Activated naive CD4-positive, alpha-beta T cell treated with anti-CD3 and anti-CD28 coated beads for 36 hours (primary cell): Measurements from ENCODE around the gene SH3D19. TPM values are rescaled to one million over a fixed set of nuclear protein-coding genes. Genes with fewer than 3 reads are reported as not detected.

Experiments
- CTCF ChIA-PET: fragments of 350-600 bp; sonication (Branson Sonifier 250); formaldehyde crosslinking; loops from one replicate; lab custom pipeline; 2021; ENCODE audit warnings: antibody characterized with exemption; lab: Charles Lee
- DNase-seq: peaks from one replicate; pipeline ENCODE4 v3.0.0-alpha.2; 2020
- H3K27ac Mint-ChIP-seq: one replicate; pipeline ENCODE4 v1.8.0; 2021; ENCODE audit warnings: mild to moderate bottlenecking, mixed read lengths
- H3K27me3 Mint-ChIP-seq: one replicate; pipeline ENCODE4 v1.8.0; 2021; ENCODE audit warnings: low read depth, mixed read lengths
- H3K36me3 Mint-ChIP-seq: one replicate; pipeline ENCODE4 v1.8.0; 2021; ENCODE audit warnings: low read depth, mixed read lengths
- H3K4me1 Mint-ChIP-seq: one replicate; pipeline ENCODE4 v1.8.0; 2021; ENCODE audit warnings: low read depth, mixed read lengths
- H3K4me3 Mint-ChIP-seq: one replicate; pipeline ENCODE4 v1.8.0; 2021; ENCODE audit warnings: mild to moderate bottlenecking, moderate library complexity, mixed read lengths
- H3K9me3 Mint-ChIP-seq: one replicate; pipeline ENCODE4 v1.8.0; 2021; ENCODE audit warnings: mixed read lengths
- intact Hi-C: fragments of 100-400 bp; cut with micrococcal nuclease; formaldehyde crosslinking; loops from one replicate; pipeline ENCODE4 v1.15.1; 2023
- total RNA-seq, 2 experiments: library from RNA; stranded (reverse); gene quantifications; one replicate each; pipeline ENCODE4 v1.2.3, GENCODE V29; 2021

Gene SH3D19
- total RNA-seq, 2 experiments from 2014 or later, result not detected

DNA sequence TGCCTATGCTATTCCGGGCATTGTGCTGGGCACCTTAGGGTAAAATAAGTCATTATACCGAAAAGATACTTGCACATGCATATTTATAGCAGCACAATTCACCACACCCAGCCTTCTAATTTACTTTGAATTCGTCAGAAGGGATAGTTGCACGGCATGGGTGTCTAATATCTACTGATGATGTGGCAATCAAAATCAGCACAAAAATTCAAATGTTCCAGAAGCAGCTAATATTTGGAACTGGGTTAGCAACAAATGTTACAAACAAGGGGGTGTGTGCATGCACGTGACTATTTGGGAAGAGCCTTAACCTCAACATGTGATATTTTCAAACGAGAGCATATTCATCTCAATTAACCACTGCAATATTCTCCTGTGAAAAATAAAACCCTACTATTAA is 128.2 kb downstream of the SH3D19 start:
- Mint-ChIP-seq H3K9me3 (no peaks in the 10 kb centered on the region), H3K4me3 (no peak overlapping the region), H3K27ac (no peak overlapping the region), H3K4me1 (no peaks in the 10 kb centered on the region), H3K27me3 (peaks cover 2% of the 10 kb centered on the region), H3K36me3 (no peaks in the 10 kb centered on the region)
- intact Hi-C loops, result no loop called here
- CTCF ChIA-PET, result no interaction called here
- no peak for DNase-seq

DNA sequence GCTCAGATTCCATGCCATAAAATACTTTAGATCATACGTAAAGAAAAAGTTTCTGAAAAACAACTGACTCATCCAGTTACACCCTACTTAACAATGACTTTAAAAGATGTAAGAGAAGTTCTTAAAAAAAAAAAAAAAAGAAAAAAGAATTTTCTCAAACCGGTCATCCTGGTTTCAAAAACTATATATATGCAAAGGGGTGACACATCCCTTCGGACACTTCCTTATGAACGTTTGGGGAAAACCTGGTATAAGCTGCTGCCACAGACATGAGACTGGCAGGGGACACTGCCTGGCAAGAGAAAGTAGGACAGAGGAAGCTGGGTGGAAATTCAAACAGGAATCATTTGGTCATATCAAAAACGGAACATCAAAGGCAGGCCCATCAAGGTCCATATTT is 129.6 kb downstream of the SH3D19 start:
- CTCF ChIA-PET, result interaction anchor here (0.6 kb wide), 1 partner anchor 38 kb away, joined by 3 read pairs; no protein-coding TSS in a partner anchor
- Mint-ChIP-seq H3K4me3 (no peak overlapping the region), H3K4me1 (no peaks in the 10 kb centered on the region), H3K9me3 (no peaks in the 10 kb centered on the region), H3K27ac (no peak overlapping the region), H3K27me3 (peaks cover 2% of the 10 kb centered on the region), H3K36me3 (no peaks in the 10 kb centered on the region)
- intact Hi-C loops, result no loop called here
- DNase-seq, result peak; percentile 4

DNA sequence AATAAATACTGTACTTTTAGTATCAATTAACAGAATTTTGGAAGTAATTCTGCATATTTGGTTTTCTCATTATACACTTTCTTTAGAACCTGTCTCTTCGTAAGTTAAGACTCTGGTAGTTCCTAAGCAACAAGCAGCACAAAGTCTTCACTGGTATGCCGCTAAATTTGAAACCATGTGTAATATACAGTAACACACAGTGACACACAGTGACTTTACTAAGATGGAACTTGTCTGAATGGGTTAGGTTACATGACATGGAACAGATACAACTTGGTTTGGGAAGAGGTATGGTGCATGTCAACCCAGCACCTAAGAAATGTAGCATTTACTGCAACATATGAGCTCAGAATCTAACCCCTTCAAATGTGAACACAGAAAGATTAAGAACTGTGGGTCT is 132.0 kb downstream of the SH3D19 start:
- peaks cover 2% of the 10 kb centered on the region for H3K27me3 Mint-ChIP-seq

DNA sequence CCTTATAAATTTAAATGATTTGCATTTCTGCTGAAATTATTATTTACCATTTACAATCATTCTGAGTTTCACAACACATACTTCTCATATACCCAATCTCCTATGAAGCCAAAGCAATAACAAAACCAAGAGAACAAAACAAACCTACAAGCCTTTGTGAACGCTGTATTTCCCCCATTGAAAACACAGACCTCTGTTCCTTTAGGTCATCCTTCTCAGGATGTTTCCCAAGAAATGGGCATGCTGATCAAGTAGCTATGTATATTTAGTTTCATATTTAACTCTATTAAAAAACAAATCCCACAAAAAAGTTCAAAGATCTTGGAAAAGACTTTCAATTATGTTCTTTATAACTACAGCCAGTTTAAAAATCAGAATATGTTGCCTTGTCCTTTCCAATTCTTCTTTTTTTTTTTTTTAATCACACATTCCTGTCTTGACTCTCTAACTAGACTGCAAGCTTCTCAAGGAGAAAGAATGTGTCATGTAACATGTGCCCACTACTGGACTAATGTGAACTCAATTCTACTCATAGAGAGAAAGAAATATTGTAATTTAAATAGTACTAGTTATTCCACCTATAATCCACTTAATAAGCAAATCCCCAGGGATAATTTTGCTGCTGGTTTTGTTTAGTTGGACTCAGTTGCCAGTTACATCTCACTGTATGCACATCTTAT is 132.7 kb downstream of the SH3D19 start:
- intact Hi-C loops, result no loop called here
- no peaks in the 10 kb centered on the region for H3K36me3 Mint-ChIP-seq
- CTCF ChIA-PET, result no interaction called here
- H3K9me3 Mint-ChIP-seq, result no peaks in the 10 kb centered on the region
- H3K27ac Mint-ChIP-seq, result no peak overlapping the region
- DNase-seq, result no peak
- H3K27me3 Mint-ChIP-seq, result peaks cover 4% of the 10 kb centered on the region
- H3K4me3 Mint-ChIP-seq, result no peak overlapping the region
- no peaks in the 10 kb centered on the region for H3K4me1 Mint-ChIP-seq

More for the DNA sequence above, 132.0 kb downstream of the SH3D19 start:
- Mint-ChIP-seq H3K27ac (no peak overlapping the region), H3K36me3 (no peaks in the 10 kb centered on the region), H3K4me3 (no peak overlapping the region), H3K9me3 (no peaks in the 10 kb centered on the region), H3K4me1 (no peaks in the 10 kb centered on the region)
- intact Hi-C loops, result no loop called here
- DNase-seq, result no peak
- CTCF ChIA-PET, result no interaction called here

DNA sequence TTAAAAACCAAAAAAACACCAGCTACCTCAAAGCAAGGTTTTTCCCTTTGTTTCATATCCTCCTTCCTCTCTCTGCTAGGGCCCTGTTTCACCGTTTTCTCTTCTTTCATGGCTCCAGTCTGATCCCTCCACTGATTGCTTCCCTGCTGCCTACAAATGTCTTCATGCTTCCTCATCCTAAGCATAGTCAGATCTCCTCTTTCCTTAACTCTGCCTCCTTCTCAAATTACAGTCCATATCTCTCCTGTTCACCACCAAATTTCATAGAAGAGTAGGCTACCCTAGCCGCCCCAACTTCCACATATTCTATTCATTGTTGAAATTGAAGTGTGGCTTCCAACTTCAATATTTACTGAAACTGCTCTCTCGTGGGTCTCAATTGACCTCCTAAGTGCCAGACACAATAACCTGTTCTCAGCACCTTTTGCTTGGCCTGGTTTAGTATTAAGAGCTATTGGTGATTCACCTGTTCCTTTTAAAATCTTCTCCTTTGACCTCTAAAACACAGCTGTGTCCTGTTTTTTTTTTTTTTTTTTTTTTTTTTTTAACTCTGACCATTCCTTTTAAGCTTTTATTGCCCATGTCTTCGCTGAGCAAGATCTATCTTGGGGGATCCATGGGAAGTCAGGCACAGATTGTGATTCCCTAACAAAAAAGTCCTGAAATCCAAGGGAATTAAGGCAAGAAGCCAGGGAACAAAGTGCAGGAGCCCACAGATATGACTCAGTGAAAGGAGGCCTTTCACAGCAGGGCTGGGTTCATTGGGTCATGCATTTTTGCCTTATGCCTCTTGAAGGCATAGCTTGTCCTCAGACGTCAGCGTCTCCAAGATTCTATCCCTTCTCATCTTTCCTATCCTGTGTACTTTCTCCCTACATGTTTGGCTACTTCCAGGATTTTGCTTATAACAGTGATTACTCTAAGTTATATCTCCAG is 140.6 kb downstream of the SH3D19 start:
- no peaks in the 10 kb centered on the region for H3K9me3 Mint-ChIP-seq
- intact Hi-C loops, result no loop called here
- DNase-seq, result no peak
- no peaks in the 10 kb centered on the region for H3K4me1 Mint-ChIP-seq
- H3K27me3 Mint-ChIP-seq, result peaks cover 6% of the 10 kb centered on the region
- no peak overlapping the region for H3K27ac Mint-ChIP-seq
- H3K36me3 Mint-ChIP-seq, result no peaks in the 10 kb centered on the region
- CTCF ChIA-PET, result no interaction called here
- H3K4me3 Mint-ChIP-seq, result no peak overlapping the region

DNA sequence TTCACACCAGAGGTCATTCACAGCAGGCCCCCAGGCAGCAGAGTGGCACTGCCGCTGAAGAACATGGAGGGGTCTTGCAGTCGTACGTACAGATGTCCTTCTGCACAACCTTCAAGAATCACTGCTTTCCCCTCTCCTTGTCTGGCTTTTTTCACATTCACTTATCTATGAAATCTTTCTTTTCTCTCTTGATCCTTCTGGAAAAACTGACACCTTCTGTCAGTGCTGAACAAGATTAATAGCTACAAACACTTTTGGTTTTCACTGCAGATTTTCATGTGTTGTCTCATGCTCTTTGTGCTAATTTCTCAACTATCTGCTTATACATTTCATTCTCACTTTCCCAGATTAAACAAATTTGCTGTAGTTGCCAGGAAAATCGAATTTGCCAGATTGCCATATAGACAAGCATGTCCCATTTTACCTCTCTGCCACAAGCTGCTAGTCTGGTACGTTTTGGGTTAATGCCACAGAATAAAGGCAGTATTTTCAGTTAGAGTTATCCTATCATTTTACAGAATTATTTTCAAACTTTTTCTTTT is 142.9 kb downstream of the SH3D19 start:
- no peaks in the 10 kb centered on the region for H3K4me1 Mint-ChIP-seq
- peaks cover 4% of the 10 kb centered on the region for H3K27me3 Mint-ChIP-seq
- CTCF ChIA-PET, result no interaction called here

DNA sequence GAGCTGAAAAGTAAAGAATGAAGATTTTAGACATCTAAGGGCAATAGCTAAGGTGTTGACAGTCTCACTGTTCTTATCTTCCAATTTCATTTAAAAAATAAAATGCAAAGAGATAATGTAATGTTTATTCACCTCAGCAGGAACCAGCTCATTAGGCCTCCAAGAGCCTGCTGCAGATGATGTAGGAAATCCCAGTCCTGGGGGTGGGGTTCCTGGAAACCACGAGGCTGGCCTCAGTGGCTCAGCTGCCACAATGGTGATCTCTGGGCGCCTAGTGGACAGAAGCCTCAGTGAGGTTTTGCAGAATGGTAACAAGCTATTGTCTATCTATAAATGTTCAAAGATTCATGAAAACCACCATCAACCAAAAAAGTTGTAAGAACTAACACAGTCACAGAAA is 148.7 kb downstream of the SH3D19 start:
- Mint-ChIP-seq H3K36me3 (no peaks in the 10 kb centered on the region), H3K4me1 (no peaks in the 10 kb centered on the region), H3K27me3 (peaks cover 4% of the 10 kb centered on the region), H3K27ac (no peak overlapping the region), H3K4me3 (no peak overlapping the region), H3K9me3 (no peaks in the 10 kb centered on the region)
- intact Hi-C loops, result no loop called here
- CTCF ChIA-PET, result no interaction called here
- no peak for DNase-seq

More for the DNA sequence above, 142.9 kb downstream of the SH3D19 start:
- intact Hi-C loops, result no loop called here
- Mint-ChIP-seq H3K4me3 (no peak overlapping the region), H3K36me3 (no peaks in the 10 kb centered on the region), H3K9me3 (no peaks in the 10 kb centered on the region), H3K27ac (no peak overlapping the region)
- no peak for DNase-seq

DNA sequence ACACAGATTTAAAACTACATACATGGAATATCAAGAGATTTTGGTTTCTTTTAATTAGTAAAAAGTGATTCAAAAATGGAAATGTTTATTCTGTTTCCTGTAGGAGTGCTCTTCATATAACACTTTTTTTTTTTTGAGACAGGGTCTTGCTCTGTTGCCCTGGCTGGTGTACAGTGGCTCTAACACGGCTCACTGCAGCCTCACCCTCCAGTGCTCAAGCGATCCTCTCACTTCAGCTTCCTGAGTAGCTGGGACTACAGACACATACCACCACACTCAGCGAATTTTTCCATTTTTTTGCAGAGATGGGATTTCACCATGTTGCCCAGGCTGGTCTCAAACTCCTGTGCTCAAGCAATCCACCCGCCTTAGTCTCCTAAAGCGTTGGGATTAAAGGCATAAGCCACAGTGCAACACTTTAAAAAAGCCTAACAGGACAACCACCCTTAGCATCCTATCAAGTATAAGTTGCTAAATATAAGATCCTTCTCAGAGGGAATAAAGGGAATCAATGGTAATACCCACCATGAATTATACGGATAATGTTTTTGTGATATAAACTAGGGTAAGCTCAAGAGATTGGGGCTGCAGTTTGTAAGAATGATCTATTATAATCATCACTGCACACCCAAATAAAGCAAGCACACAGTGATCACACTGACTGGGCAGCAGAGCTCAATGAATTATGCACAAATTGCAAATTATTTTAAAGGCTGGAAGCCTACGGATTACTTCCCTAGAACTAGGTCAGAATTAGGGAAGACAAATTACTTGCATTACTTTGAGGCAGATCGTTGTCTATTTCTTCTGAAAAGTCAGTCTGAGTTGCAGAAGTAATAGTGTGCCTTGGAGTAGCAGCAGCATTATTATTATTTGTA is 149.4 kb downstream of the SH3D19 start:
- CTCF ChIA-PET, result no interaction called here
- Mint-ChIP-seq H3K27ac (no peak overlapping the region), H3K36me3 (no peaks in the 10 kb centered on the region), H3K9me3 (no peaks in the 10 kb centered on the region), H3K4me3 (no peak overlapping the region), H3K4me1 (no peaks in the 10 kb centered on the region), H3K27me3 (peaks cover 4% of the 10 kb centered on the region)
- intact Hi-C loops, result no loop called here
- DNase-seq, result no peak

DNA sequence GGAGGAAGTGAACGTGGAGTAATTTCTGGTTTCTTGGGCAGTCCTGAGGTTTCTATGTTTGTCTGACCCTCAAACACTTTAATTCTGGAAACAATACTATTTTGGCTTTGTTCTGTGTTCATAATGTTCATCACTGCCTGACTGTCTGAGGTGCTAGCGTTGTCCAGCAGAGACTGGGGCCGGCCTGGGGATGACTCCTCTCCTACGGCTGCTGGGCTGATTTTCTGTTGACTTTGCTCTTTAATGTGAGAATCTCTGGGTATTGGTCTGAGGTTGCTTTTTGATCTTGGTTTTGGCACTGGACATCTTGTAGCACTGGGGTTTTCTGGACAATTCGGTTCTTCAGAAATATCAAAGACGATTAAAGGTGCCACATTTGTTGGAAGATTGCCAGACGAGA is 150.2 kb downstream of the SH3D19 start:
- Mint-ChIP-seq H3K4me3 (no peak overlapping the region), H3K27ac (no peak overlapping the region), H3K27me3 (peaks cover 4% of the 10 kb centered on the region), H3K4me1 (no peaks in the 10 kb centered on the region), H3K9me3 (no peaks in the 10 kb centered on the region), H3K36me3 (no peaks in the 10 kb centered on the region)
- intact Hi-C loops, result no loop called here
- CTCF ChIA-PET, result no interaction called here
- no peak for DNase-seq

DNA sequence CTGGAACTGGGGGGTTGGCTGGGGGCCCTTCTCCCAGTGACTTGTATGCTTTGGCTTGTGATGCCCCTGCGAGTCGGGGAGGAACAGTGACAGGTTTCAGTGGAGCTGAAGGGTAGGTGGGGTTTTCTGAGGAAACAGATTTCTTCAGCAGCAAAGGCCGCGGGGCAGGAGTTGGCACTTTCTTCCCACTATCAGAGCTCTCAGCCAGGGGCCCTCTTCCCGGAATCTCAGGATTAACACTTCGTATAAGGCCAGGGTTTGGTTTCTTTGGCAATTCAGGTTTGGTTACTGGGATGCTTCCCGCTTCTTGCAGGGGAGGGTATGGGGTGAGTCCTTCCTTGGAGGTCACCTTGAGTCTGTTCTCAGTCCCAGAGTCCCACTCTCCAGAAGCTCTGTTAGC is 150.6 kb downstream of the SH3D19 start:
- H3K27me3 Mint-ChIP-seq, result peaks cover 4% of the 10 kb centered on the region
- no peak overlapping the region for H3K27ac Mint-ChIP-seq
- no peaks in the 10 kb centered on the region for H3K4me1 Mint-ChIP-seq
- intact Hi-C loops, result no loop called here
- H3K36me3 Mint-ChIP-seq, result no peaks in the 10 kb centered on the region
- H3K4me3 Mint-ChIP-seq, result no peak overlapping the region
- CTCF ChIA-PET, result interaction anchor here (1.6 kb wide), 1 partner anchor 58 kb away, joined by 3 read pairs; no protein-coding TSS in a partner anchor
- DNase-seq, result no peak
- H3K9me3 Mint-ChIP-seq, result no peaks in the 10 kb centered on the region

DNA sequence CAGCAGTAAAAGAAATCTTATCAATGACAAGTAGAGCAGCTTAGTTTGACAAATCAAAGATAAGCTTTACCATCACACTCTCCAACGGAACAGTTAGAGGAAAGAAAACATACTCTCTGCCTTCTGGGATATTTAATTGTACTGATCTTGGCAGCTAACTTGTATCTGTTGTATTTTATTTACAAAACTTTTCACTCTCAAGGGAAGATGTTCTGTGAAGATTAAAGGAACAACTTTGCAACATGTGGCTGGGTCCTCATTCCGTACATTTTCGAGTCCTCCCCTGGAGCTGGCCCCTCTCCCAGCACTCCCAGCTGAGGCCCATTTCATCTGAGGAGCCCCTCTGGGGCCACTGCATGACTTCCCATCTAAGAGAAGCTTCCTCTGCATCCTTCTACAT is 151.5 kb downstream of the SH3D19 start:
- H3K36me3 Mint-ChIP-seq, result no peaks in the 10 kb centered on the region
- H3K9me3 Mint-ChIP-seq, result no peaks in the 10 kb centered on the region
- no peaks in the 10 kb centered on the region for H3K4me1 Mint-ChIP-seq
- intact Hi-C loops, result no loop called here
- no peak overlapping the region for H3K4me3 Mint-ChIP-seq
- CTCF ChIA-PET, result interaction anchor here (1.6 kb wide), 1 partner anchor 57 kb away, joined by 3 read pairs; no protein-coding TSS in a partner anchor
- DNase-seq, result no peak
- no peak overlapping the region for H3K27ac Mint-ChIP-seq
- peaks cover 6% of the 10 kb centered on the region for H3K27me3 Mint-ChIP-seq

DNA sequence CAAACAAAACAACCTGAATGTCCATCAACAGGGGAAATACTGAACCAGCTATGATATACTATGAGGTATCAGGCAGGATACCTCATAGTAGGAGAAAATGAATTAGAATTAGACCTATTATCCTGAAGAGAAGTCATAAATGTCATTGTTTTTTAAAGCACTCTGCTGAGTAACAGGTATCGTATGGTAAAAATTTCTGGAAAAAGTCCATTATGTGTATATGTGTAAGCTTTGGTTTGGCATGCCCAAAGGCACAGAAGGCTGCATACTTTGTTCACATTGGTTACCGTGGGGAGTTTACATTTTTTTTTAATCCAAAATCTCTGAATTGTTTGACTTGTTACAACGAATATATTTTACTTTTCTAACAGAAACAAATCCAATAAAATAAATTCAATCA is 155.5 kb downstream of the SH3D19 start:
- H3K36me3 Mint-ChIP-seq, result no peaks in the 10 kb centered on the region
- DNase-seq, result no peak
- no peaks in the 10 kb centered on the region for H3K4me1 Mint-ChIP-seq
- H3K27me3 Mint-ChIP-seq, result peaks cover 12% of the 10 kb centered on the region
- CTCF ChIA-PET, result no interaction called here
- no peak overlapping the region for H3K4me3 Mint-ChIP-seq
- intact Hi-C loops, result no loop called here
- H3K27ac Mint-ChIP-seq, result no peak overlapping the region
- H3K9me3 Mint-ChIP-seq, result no peaks in the 10 kb centered on the region
